ENCODE data around the gene ARL4D.

ARL4D gene

DNA sequence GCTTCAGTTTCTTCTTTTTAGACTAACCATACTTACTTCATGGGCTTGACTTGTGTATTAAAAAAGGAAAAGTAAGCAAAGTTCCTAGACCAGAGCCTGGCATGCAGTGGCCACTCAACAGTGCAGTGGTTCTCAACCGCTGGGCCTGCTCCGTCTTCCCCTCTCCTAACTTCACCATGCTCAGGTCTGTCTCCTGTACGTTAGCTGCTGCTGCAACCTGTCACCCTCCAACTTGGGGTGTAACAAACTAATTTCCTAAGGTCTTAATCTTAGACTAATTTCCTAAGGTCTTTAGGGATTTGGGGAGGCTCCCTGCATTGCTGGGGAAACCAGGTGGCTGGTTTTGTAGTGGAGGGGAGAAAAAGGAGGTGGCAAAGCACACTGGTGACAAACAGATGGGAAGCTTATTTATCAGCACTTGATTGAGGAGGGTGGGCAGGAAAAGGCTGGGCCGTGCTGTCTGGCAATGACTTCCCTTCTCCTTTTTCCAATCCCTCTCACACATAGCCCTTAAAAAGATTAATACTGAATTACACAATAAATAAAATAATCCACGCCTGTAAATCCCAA lies 2.2 kb upstream of the ARL4D start:
- Histone ChIP-seq H3K36me3 (peaks cover 12% of the 10 kb centered on the region), H3K9me3 (no peaks in the 10 kb centered on the region), H3K4me3 (ENCODE audit: low read depth, low read length) (no peak overlapping the region), H3K4me1 (peaks cover 5% of the 10 kb centered on the region; the same call in 1 of the 2 replicates), H3K27me3 (no peaks in the 10 kb centered on the region)
- DNase-seq = no peak
- TF ChIP-seq, protein P1, sequence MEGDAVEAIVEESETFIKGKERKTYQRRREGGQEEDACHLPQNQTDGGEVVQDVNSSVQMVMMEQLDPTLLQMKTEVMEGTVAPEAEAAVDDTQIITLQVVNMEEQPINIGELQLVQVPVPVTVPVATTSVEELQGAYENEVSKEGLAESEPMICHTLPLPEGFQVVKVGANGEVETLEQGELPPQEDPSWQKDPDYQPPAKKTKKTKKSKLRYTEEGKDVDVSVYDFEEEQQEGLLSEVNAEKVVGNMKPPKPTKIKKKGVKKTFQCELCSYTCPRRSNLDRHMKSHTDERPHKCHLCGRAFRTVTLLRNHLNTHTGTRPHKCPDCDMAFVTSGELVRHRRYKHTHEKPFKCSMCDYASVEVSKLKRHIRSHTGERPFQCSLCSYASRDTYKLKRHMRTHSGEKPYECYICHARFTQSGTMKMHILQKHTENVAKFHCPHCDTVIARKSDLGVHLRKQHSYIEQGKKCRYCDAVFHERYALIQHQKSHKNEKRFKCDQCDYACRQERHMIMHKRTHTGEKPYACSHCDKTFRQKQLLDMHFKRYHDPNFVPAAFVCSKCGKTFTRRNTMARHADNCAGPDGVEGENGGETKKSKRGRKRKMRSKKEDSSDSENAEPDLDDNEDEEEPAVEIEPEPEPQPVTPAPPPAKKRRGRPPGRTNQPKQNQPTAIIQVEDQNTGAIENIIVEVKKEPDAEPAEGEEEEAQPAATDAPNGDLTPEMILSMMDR (IDR thresholded peaks at IDR 0.05; ENCODE audit: low read depth, low read length) = no peak

DNA sequence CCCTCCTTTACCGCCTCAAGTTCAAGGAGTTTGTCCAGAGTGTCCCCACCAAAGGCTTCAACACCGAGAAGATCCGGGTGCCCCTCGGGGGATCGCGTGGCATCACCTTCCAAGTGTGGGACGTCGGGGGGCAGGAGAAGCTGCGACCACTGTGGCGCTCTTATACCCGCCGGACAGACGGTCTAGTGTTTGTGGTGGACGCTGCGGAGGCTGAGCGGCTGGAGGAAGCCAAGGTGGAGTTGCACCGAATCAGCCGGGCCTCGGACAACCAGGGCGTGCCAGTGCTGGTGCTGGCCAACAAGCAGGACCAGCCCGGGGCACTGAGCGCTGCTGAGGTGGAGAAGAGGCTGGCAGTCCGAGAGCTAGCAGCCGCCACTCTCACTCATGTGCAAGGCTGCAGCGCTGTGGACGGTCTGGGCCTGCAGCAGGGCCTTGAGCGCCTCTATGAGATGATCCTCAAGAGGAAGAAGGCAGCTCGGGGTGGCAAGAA lies 1.1 kb downstream of the ARL4D start:
- DNase-seq = peak; percentile 52
- Histone ChIP-seq H3K36me3 (peaks cover 25% of the 10 kb centered on the region), H3K4me1 (peaks cover 17% of the 10 kb centered on the region), H3K27me3 (no peaks in the 10 kb centered on the region), H3K9me3 (no peaks in the 10 kb centered on the region), H3K4me3 (ENCODE audit: low read depth, low read length) (peak overlapping the region; percentile 90)
- TF ChIP-seq, protein P1 (IDR thresholded peaks at IDR 0.05; ENCODE audit: low read depth, low read length) = no peak

DNA sequence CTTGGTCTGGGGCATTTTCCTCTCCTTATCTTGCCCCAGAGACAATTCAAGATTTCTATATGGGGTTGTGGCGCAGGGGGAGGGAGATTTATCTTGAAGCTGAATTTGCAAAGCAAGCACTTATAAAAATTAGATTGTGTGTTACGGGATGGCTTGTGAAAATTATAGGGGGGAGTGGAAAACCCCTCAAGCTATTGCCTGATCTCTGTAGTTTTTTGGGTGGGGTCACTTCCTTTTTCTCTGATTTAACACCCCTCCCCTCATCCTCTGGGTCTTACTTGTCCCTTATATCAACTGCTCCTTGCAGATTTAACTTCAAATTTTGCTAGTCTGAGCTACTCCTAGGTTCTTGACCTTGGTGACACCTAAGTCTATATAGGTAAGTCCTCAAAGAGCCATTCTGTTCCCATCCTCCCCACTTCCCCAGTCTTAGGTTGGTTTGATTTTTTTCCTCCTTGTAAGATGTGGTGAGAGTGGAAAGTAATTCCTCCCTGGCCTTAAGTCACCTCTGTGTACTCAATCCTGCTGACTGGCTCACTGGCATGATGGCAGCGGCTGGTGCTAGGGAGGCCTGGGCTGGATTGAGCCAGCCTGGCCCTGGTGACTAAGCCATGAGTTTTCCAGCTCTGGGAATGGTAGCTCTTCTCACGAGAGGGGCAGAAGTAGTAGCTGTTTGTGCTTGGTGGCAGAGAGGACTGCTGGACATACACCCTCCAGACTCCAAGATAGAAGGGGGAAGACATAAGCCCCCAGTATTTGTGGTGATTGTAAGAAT lies 2.3 kb downstream of the ARL4D start:
- Histone ChIP-seq H3K4me3 (ENCODE audit: low read depth, low read length) (peak overlapping the region; percentile 90), H3K36me3 (peaks cover 25% of the 10 kb centered on the region), H3K9me3 (no peaks in the 10 kb centered on the region), H3K4me1 (peaks cover 17% of the 10 kb centered on the region), H3K27me3 (no peaks in the 10 kb centered on the region)
- peak; percentile 52 for DNase-seq
- TF ChIP-seq, protein P1 (IDR thresholded peaks at IDR 0.05; ENCODE audit: low read depth, low read length) = no peak

DNA sequence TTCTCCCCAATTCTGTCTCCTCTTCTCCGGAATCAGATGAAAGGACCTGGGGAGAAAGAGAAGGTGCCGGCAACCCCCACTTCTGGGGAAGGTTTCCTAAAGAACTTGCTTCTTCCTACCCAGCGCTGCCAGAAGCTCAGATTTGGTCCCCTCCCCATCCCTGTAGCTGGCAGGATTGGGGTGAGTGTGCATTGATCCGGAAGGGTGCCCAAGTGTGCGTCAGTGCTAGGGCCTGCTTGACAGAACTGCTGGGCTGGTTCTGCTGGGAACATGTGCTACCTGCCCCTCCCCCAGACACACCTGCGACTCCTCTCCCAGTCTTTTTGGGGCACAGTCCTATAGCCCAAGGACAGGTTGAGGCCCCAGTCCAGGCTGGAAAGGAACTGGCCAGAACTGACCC lies 3.3 kb downstream of the ARL4D start:
- H3K27me3 ChIP-seq = no peaks in the 10 kb centered on the region
- no peaks in the 10 kb centered on the region for H3K9me3 ChIP-seq
- H3K4me3 ChIP-seq (ENCODE audit: low read depth, low read length) = peak overlapping the region; percentile 9; the same call in 1 of the 2 replicates
- H3K4me1 ChIP-seq = peaks cover 20% of the 10 kb centered on the region
- TF ChIP-seq, protein P1 (IDR thresholded peaks at IDR 0.05; ENCODE audit: low read depth, low read length) = no peak
- DNase-seq = no peak
- H3K36me3 ChIP-seq = peaks cover 25% of the 10 kb centered on the region

DNA sequence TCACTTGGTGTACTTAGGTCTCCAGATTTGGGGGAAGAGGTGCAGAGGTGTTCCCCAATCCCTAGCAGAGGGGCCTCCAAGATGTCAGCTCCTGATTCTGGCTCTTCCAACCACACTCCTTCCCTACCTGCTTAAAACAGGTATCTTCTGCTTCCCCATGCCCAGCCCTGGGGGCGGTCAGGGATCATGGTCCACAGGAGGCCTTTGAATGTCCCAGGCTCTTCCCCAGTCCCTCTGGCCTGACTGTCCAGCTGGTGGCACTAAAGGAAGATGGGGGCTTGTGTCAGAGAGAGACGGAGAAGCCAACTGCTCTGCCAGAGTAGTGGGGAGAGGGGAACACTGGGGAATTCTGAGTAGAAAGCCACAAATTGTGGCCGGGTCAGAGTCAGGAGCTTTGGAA lies 3.8 kb downstream of the ARL4D start:
- H3K4me3 ChIP-seq (ENCODE audit: low read depth, low read length) = no peak overlapping the region; the same call in 1 of the 2 replicates

More for the DNA sequence above, 3.8 kb downstream of the ARL4D start:
- Histone ChIP-seq H3K4me1 (peaks cover 20% of the 10 kb centered on the region), H3K36me3 (peaks cover 25% of the 10 kb centered on the region), H3K27me3 (no peaks in the 10 kb centered on the region), H3K9me3 (no peaks in the 10 kb centered on the region)
- TF ChIP-seq, protein P1 (IDR thresholded peaks at IDR 0.05; ENCODE audit: low read depth, low read length) = no peak
- DNase-seq = no peak
